Endothelial cell of umbilical vein (primary cell): ENCODE measurements around the gene TSPAN33. TPM values are rescaled to one million over a fixed set of nuclear protein-coding genes. Genes with fewer than 3 reads are reported as not detected.

Source experiments
- BruUV-seq: library from RNA; stranded (reverse); fragments of 400-500 nt; replicated peaks from 2 replicates; lab custom pipeline; 2021; lab: Mats Ljungman, UMichigan
- CTCF ChIA-PET: fragments of 300-600, 350-600 bp; sonication (Branson Sonifier 250); formaldehyde crosslinking; loops from one replicate; lab custom pipeline; 2021; ENCODE audit warnings: antibody characterized with exemption, inconsistent platforms; lab: Charles Lee
- POLR2A ChIA-PET: fragments of 300-600, 350-600 bp; sonication (Branson Sonifier 250); formaldehyde crosslinking; loops from one replicate; lab custom pipeline; 2021; ENCODE audit warnings: antibody characterized with exemption, inconsistent platforms; lab: Charles Lee
- DNase-seq: peaks from one replicate; pipeline ENCODE4 v3.0.0-alpha.2; 2011; ENCODE audit warnings: low read depth, low spot score
- FAIRE-seq: peaks from 2 replicates; lab custom pipeline; 2011; peaks lifted over from hg19 to GRCh38; lab: Jason Lieb, UNC
- H2AFZ ChIP-seq: 2 replicates; pipeline ENCODE4 v1.6.0; 2012; ENCODE audit warnings: low read depth, low read length, control low read depth, inconsistent platforms
- H3K27ac ChIP-seq: 2 replicates; pipeline ENCODE4 v1.5.1; 2011; ENCODE audit warnings: low read depth, mild to moderate bottlenecking, control low read depth, low read length, moderate library complexity; ENCODE audit not compliant: insufficient read depth
- H3K27me3 ChIP-seq, 2 experiments: 2 replicates each; pipeline versions ENCODE4 v1.6.0 to v1.6.1; 2011; ENCODE audit warnings: low read length in 2 of 2, mixed read lengths in 1 of 2; ENCODE audit not compliant: control insufficient read depth in 2 of 2, insufficient read depth in 2 of 2
- H3K36me3 ChIP-seq, 2 experiments: 2 replicates in 1 of 2; 3 replicates in 1 of 2; pipeline ENCODE4 v1.5.1; 2011; ENCODE audit warnings: low read length in 2 of 2, mild to moderate bottlenecking in 1 of 2, moderate library complexity in 1 of 2; ENCODE audit not compliant: control insufficient read depth in 2 of 2, insufficient read depth in 2 of 2; ENCODE audit errors: extremely low read depth in 1 of 2
- H3K4me1 ChIP-seq: 3 replicates; pipeline ENCODE4 v1.5.1; 2011; ENCODE audit warnings: mild to moderate bottlenecking, low read length; ENCODE audit not compliant: control insufficient read depth, insufficient read depth; ENCODE audit errors: extremely low read depth
- H3K4me2 ChIP-seq: 2 replicates; pipeline ENCODE4 v1.6.1; 2011; ENCODE audit warnings: low read length, control low read depth, mixed read lengths; ENCODE audit not compliant: insufficient read depth
- H3K4me3 ChIP-seq, 3 experiments: fragments of 200-600 bp in 1 of 3; sonication (generic), shearing (Covaris generic) in 1 of 3; replicated peaks in 1 of 3; 2 replicates each; pipeline ENCODE4 v1.5.1; 2011 to 2016; ENCODE audit warnings: control low read depth in 3 of 3, low read length in 3 of 3, mild to moderate bottlenecking in 2 of 3, inconsistent platforms in 1 of 3, low read depth in 1 of 3, moderate library complexity in 1 of 3; ENCODE audit not compliant: insufficient read depth in 1 of 3
- H3K79me2 ChIP-seq: 2 replicates; pipeline ENCODE4 v1.6.0; 2012; ENCODE audit warnings: low read length, inconsistent platforms; ENCODE audit not compliant: control insufficient read depth, insufficient read depth
- H3K9ac ChIP-seq: replicated peaks from 2 replicates; pipeline ENCODE3; 2011; ENCODE audit warnings: low read length, control low read depth; ENCODE audit not compliant: insufficient read depth; ENCODE audit errors: extremely low read depth
- H3K9me1 ChIP-seq: replicated peaks from 3 replicates; pipeline ENCODE4 v1.6.0; 2011; ENCODE audit warnings: mild to moderate bottlenecking, low read length; ENCODE audit not compliant: control insufficient read depth, insufficient read depth; ENCODE audit errors: extremely low read depth
- H3K9me3 ChIP-seq: replicated peaks from 2 replicates; pipeline ENCODE4 v1.5.1; 2012; ENCODE audit warnings: low read length, inconsistent platforms; ENCODE audit not compliant: control insufficient read depth, insufficient read depth
- H4K20me1 ChIP-seq: replicated peaks from 2 replicates; pipeline ENCODE3; 2011; ENCODE audit warnings: mild to moderate bottlenecking, low read length; ENCODE audit not compliant: control insufficient read depth, insufficient read depth; ENCODE audit errors: extremely low read depth
- EZH2 ChIP-seq: IDR thresholded peaks from 2 replicates; pipeline ENCODE4 v1.6.1; 2012; ENCODE audit warnings: borderline replicate concordance, low read depth, mild to moderate bottlenecking, moderate library complexity, low read length, inconsistent platforms; ENCODE audit not compliant: severe bottlenecking
- GATA2 ChIP-seq: IDR thresholded peaks from 2 replicates; pipeline ENCODE4 v1.7.0; 2011; ENCODE audit warnings: low read depth, mild to moderate bottlenecking, moderate library complexity, mixed read lengths, low read length; ENCODE audit not compliant: insufficient read length, insufficient read depth
- JUN ChIP-seq: IDR thresholded peaks from 2 replicates; pipeline ENCODE4 v1.6.1; 2011; ENCODE audit warnings: borderline replicate concordance, low read depth; ENCODE audit not compliant: insufficient read length, insufficient read depth
- MYC ChIP-seq: IDR thresholded peaks from one replicate; pipeline ENCODE4 v1.6.1; 2011; ENCODE audit warnings: mild to moderate bottlenecking, low read depth, low read length
- dilution Hi-C: fragments of 300-500 bp; cut with MboI; formaldehyde crosslinking; loops from one replicate; pipeline ENCODE4 v1.15.0; 2019; ENCODE audit warnings: low sequenced_read_pairs; ENCODE audit not compliant: extremely low pct_ligation_motif_present
- intact Hi-C: fragments of 100-400 bp; cut with micrococcal nuclease; formaldehyde crosslinking; loops from one replicate; pipeline ENCODE4 v1.10.0; 2022
- polyA plus RNA-seq, 4 experiments: library from polyadenylated mRNA; depleted of rRNA in 3 of 4; stranded (reverse) in 3 of 4; unstranded in 1 of 4; fragments of >200 nt; gene quantifications; 2 replicates each; pipeline versions ENCODE4 v1.2.1 to v1.2.3, GENCODE V29; 2011 to 2012; ENCODE audit warnings: missing spikeins in 1 of 4
- total RNA-seq: library from RNA; stranded (reverse); gene quantifications from 2 replicates; pipeline ENCODE4 v1.2.3, GENCODE V29; 2021
- TF ChIP-seq, protein P1 (sequence below): IDR thresholded peaks from 2 replicates; pipeline ENCODE4 v1.6.1; 2011; ENCODE audit not compliant: insufficient read depth, insufficient read length
- TF ChIP-seq, protein P2 (sequence below), 2 donors: IDR thresholded peaks; 1 replicate in 1 of 2; 2 replicates in 1 of 2; pipeline ENCODE4 v1.5.1; 2011; ENCODE audit warnings: low read length in 2 of 2, mild to moderate bottlenecking in 2 of 2, moderate library complexity in 2 of 2, control low read depth in 1 of 2, inconsistent platforms in 1 of 2, low read depth in 1 of 2; ENCODE audit not compliant: insufficient read depth in 1 of 2; ENCODE audit errors: extremely low read depth in 1 of 2

The TSPAN33 gene
- total and polyA plus RNA-seq, 2 donors (not counting 3 experiments of a cell fraction or from before 2014, with no cell fraction given): 0.21 TPM; not detected in 1

DNA sequence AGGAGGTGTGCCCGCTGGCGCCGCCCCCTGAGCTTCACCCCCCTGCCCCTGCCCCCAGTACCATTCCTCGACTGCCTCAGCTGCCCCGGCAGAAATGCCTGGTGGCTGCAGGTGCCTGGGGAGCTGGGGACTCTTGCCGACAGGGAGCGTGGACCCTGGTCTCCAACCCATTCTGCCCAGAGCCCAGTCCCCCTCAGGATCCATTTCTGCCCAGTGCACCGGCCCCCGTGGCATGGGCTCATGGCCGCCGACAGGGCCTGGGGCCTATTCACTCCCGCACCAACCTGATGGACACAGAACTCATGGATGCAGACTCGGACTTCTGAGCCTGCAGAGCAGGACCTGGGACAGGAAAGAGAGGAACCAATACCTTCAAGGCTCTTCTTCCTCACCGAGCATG, 67.6 kb downstream of the TSPAN33 start:
- no peak overlapping the region for H2AFZ ChIP-seq
- DNase-seq: no peak
- TF ChIP-seq EZH2 (no peak), JUN (no peak), GATA2 (no peak), MYC (no peak)
- TF ChIP-seq, protein P1, sequence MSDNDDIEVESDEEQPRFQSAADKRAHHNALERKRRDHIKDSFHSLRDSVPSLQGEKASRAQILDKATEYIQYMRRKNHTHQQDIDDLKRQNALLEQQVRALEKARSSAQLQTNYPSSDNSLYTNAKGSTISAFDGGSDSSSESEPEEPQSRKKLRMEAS: no peak
- TF ChIP-seq, protein P2, sequence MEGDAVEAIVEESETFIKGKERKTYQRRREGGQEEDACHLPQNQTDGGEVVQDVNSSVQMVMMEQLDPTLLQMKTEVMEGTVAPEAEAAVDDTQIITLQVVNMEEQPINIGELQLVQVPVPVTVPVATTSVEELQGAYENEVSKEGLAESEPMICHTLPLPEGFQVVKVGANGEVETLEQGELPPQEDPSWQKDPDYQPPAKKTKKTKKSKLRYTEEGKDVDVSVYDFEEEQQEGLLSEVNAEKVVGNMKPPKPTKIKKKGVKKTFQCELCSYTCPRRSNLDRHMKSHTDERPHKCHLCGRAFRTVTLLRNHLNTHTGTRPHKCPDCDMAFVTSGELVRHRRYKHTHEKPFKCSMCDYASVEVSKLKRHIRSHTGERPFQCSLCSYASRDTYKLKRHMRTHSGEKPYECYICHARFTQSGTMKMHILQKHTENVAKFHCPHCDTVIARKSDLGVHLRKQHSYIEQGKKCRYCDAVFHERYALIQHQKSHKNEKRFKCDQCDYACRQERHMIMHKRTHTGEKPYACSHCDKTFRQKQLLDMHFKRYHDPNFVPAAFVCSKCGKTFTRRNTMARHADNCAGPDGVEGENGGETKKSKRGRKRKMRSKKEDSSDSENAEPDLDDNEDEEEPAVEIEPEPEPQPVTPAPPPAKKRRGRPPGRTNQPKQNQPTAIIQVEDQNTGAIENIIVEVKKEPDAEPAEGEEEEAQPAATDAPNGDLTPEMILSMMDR (IDR thresholded peaks at IDR 0.05; ENCODE audit: extremely low read depth in 1 of 2, insufficient read depth in 1 of 2, low read depth in 1 of 2, low read length in 2 of 2): no peak
- H3K4me3 ChIP-seq: no peak overlapping the region
- dilution Hi-C loops: no loop called here
- intact Hi-C loops: no loop called here
- POLR2A ChIA-PET: interaction anchor here (0.6 kb wide), 1 partner anchor 48 kb away, joined by 7 read pairs; no protein-coding TSS in a partner anchor
- no peaks in the 10 kb centered on the region for H3K9me3 ChIP-seq
- H3K9me1 ChIP-seq: no peaks in the 10 kb centered on the region
- no peak overlapping the region for H3K27ac ChIP-seq
- H3K4me1 ChIP-seq: no peaks in the 10 kb centered on the region
- H3K4me2 ChIP-seq: no peak overlapping the region
- H4K20me1 ChIP-seq: no peaks in the 10 kb centered on the region
- H3K36me3 ChIP-seq: peaks cover 0 to 2% of the 10 kb centered on the region in 2 experiments
- no TSS peak for BruUV-seq
- H3K79me2 ChIP-seq: no peaks in the 10 kb centered on the region
- H3K27me3 ChIP-seq: no peaks in the 10 kb centered on the region
- H3K9ac ChIP-seq: no peak overlapping the region
- FAIRE-seq: no peak
- CTCF ChIA-PET: interaction anchor here (1.0 to 10.2 kb wide), 3 partner anchors 47 to 432 kb away, joined by 3 to 465 read pairs (median 17); no protein-coding TSS in a partner anchor
